Sciatic nerve (tissue), 2 donors: ENCODE measurements around the gene TIFAB. TPM values are rescaled to one million over a fixed set of nuclear protein-coding genes. Genes with fewer than 3 reads are reported as not detected.

Experiments used
- ATAC-seq: fragments of 200-7000 bp; cut with Tn5 transposase; one replicate; pipeline ENCODE4 v1.9.1; 2020; ENCODE audit warnings: mild to moderate bottlenecking, moderate library complexity
- DNase-seq: peaks from one replicate; pipeline ENCODE4 v3.0.0-alpha.2; 2020; ENCODE audit warnings: low spot score
- intact Hi-C: fragments of 100-400 bp; cut with DNase I; formaldehyde crosslinking; loops from one replicate; pipeline ENCODE4 v1.14.2; 2022
- total RNA-seq: library from RNA; stranded (reverse); fragmentation: NEBNext Ultra II Directional; extraction: Animal tissue kit (Norgen Biotek cat#: 25700); gene quantifications from one replicate; pipeline ENCODE4 v1.2.1, GENCODE V29; 2021
- donor health status: DM: no; HTN: no; CAD: no.
- donor health status: DM: no; HTN: no; CAD: no.

TIFAB gene
- total RNA-seq, 1 donor from 2014 or later: 0.22 TPM

- no peak for ATAC-seq
- no peak for DNase-seq
- intact Hi-C loops: no loop called here
These were observed 4.7 kb downstream of the TIFAB start, which contains the start of gene DCANP1 for GRCh38 chr5:135447298-135447929. Gene DCANP1, minus strand, starts transcription at chr5:135447348. Its CDS starts 240 bp downstream, at chr5:135447108.

GRCh38 chr5:135446615-135447014 lies 5.5 kb downstream of the TIFAB start:
- DNase-seq: no peak

GRCh38 chr5:135446206-135446605 lies 5.9 kb downstream of the TIFAB start:
- intact Hi-C loops: no loop called here
- no peak for DNase-seq
- no peak for ATAC-seq

More at GRCh38 chr5:135446615-135447014, 5.5 kb downstream of the TIFAB start:
- no peak for ATAC-seq
- intact Hi-C loops: no loop called here

- DNase-seq (no peak), ATAC-seq (no peak)
- intact Hi-C loops: no loop called here
These were observed 6.7 kb downstream of the TIFAB start for GRCh38 chr5:135445306-135445985.

GRCh38 chr5:135444881-135445280 lies 7.3 kb downstream of the TIFAB start:
- DNase-seq: no peak
- no peak for ATAC-seq
- intact Hi-C loops: no loop called here

- ATAC-seq (no peak), DNase-seq (no peak)
- intact Hi-C loops: no loop called here
These were observed 7.8 kb downstream of the TIFAB start for GRCh38 chr5:135444360-135444759.

- DNase-seq (no peak), ATAC-seq (no peak)
- intact Hi-C loops: no loop called here
These were observed 8.8 kb downstream of the TIFAB start for GRCh38 chr5:135443161-135443960.

- DNase-seq (no peak), ATAC-seq (no peak)
- intact Hi-C loops: no loop called here
These were observed 9.6 kb downstream of the TIFAB start for GRCh38 chr5:135442431-135443160.

GRCh38 chr5:135441919-135442318 lies 10.2 kb downstream of the TIFAB start:
- no peak for ATAC-seq
- DNase-seq: no peak
- intact Hi-C loops: no loop called here

- no peak for DNase-seq
- intact Hi-C loops: no loop called here
- ATAC-seq: no peak
These were observed 10.8 kb downstream of the TIFAB start for GRCh38 chr5:135441350-135441831.

- peak; percentile 23 for ATAC-seq
- intact Hi-C loops: no loop called here
- DNase-seq: no peak
These were observed 11.2 kb downstream of the TIFAB start for GRCh38 chr5:135440916-135441315.

- ATAC-seq: peak; percentile 48
- intact Hi-C loops: no loop called here
- DNase-seq: no peak
These were observed 12.6 kb downstream of the TIFAB start for GRCh38 chr5:135439231-135440205.

- intact Hi-C loops: no loop called here
- DNase-seq (no peak), ATAC-seq (no peak)
These were observed 13.4 kb downstream of the TIFAB start for GRCh38 chr5:135438636-135439221.

- intact Hi-C loops: no loop called here
- peak; percentile 79 for DNase-seq
- ATAC-seq: peak; percentile 13
These were observed 14.2 kb downstream of the TIFAB start for GRCh38 chr5:135437796-135438560.

- DNase-seq: no peak
- no peak for ATAC-seq
These were observed 14.7 kb downstream of the TIFAB start for GRCh38 chr5:135437422-135437795.

GRCh38 chr5:135436951-135437418 lies 15.2 kb downstream of the TIFAB start:
- ATAC-seq: no peak
- DNase-seq: no peak
- intact Hi-C loops: no loop called here

More at GRCh38 chr5:135437422-135437795, 14.7 kb downstream of the TIFAB start:
- intact Hi-C loops: no loop called here
